Measurements from ENCODE around the gene PDE7B. TPM values are rescaled to one million over a fixed set of nuclear protein-coding genes. Genes with fewer than 3 reads are reported as not detected.

Gene PDE7B
- total RNA-seq, result under 1 TPM in 2 of 3 donors, not detected in 1; 0.14 to 0.18 TPM
- total RNA-seq (2013), result 2.6 TPM

- Mint-ChIP-seq H3K4me3 (peak within 1 kb of the TSS; percentile 77), H3K36me3 (no peaks in the 10 kb centered on the region), H3K4me1 (peaks cover 12 to 13% of the 10 kb centered on the region in 2 donors), H3K27ac (peak within 1 kb of the TSS in 1 of 2 donors; percentile 60), H3K9me3 (no peaks in the 10 kb centered on the region), H3K27me3 (ENCODE audit: low read depth in 2 of 2) (no peaks in the 10 kb centered on the region)
- H3K36me3 ChIP-seq (ENCODE audit: control insufficient read depth, insufficient read depth, low read length), result no peaks in the 10 kb centered on the region
- no peaks in the 10 kb centered on the region for H3K9me3 ChIP-seq (ENCODE audit: control insufficient read depth, insufficient read depth, low read length)
- H3K4me1 ChIP-seq (ENCODE audit: control insufficient read depth, insufficient read depth, low read length), result peaks cover 7% of the 10 kb centered on the region
- no peak for TF ChIP-seq CTCF (IDR thresholded peaks at IDR 0.05)
- DNase-seq (peak; percentile 29 to 61), ATAC-seq (peak; percentile 77 to 93 (median 90))
- 11% methylated on average over 10 of the region's 12 CpGs for WGBS (ENCODE audit: insufficient coverage)
- intact Hi-C loops (cut with micrococcal nuclease), result no loop called here
- peak within 1 kb of the TSS; percentile 33 for H3K4me3 ChIP-seq (ENCODE audit: low read length)
- H3K27ac ChIP-seq (ENCODE audit: low read length), result peak within 1 kb of the TSS; percentile 58
- no peaks in the 10 kb centered on the region for H3K27me3 ChIP-seq (ENCODE audit: control insufficient read depth, insufficient read depth, low read length)
Observed at GRCh38 chr6:135851442-135852271, at the start of gene PDE7B. Gene PDE7B (plus strand): TSS chr6:135851701.

GRCh38 chr6:135801755-135802465 is 49.6 kb upstream of the PDE7B start:
- no peak overlapping the region for H3K4me3 Mint-ChIP-seq
- TF ChIP-seq CTCF (IDR thresholded peaks at IDR 0.05), result no peak
- ATAC-seq (no peak), DNase-seq (no peak)
- H3K36me3 ChIP-seq (ENCODE audit: control insufficient read depth, insufficient read depth, low read length), result no peaks in the 10 kb centered on the region
- no peaks in the 10 kb centered on the region for H3K4me1 ChIP-seq (ENCODE audit: control insufficient read depth, insufficient read depth, low read length)
- no peaks in the 10 kb centered on the region for H3K9me3 Mint-ChIP-seq
- WGBS (ENCODE audit: insufficient coverage), result 91% methylated on average over 2 of the region's 2 CpGs
- H3K27ac ChIP-seq (ENCODE audit: low read length), result no peak overlapping the region
- H3K4me1 Mint-ChIP-seq, result peaks cover 0 to 6% of the 10 kb centered on the region in 2 donors
- intact Hi-C loops (cut with micrococcal nuclease), result no loop called here
- no peaks in the 10 kb centered on the region for H3K36me3 Mint-ChIP-seq
- no peak overlapping the region for H3K4me3 ChIP-seq (ENCODE audit: low read length)
- no peaks in the 10 kb centered on the region for H3K27me3 ChIP-seq (ENCODE audit: control insufficient read depth, insufficient read depth, low read length)
- H3K9me3 ChIP-seq (ENCODE audit: control insufficient read depth, insufficient read depth, low read length), result no peaks in the 10 kb centered on the region
- no peak overlapping the region for H3K27ac Mint-ChIP-seq
- H3K27me3 Mint-ChIP-seq (ENCODE audit: low read depth in 2 of 2), result no peaks in the 10 kb centered on the region

GRCh38 chr6:135810486-135810885 is 41.0 kb upstream of the PDE7B start:
- Histone ChIP-seq H3K9me3 (ENCODE audit: control insufficient read depth, insufficient read depth, low read length) (no peaks in the 10 kb centered on the region), H3K36me3 (ENCODE audit: control insufficient read depth, insufficient read depth, low read length) (no peaks in the 10 kb centered on the region), H3K27me3 (ENCODE audit: control insufficient read depth, insufficient read depth, low read length) (no peaks in the 10 kb centered on the region), H3K27ac (ENCODE audit: low read length) (no peak overlapping the region), H3K4me1 (ENCODE audit: control insufficient read depth, insufficient read depth, low read length) (no peaks in the 10 kb centered on the region), H3K4me3 (ENCODE audit: low read length) (no peak overlapping the region)
- no peak overlapping the region for H3K4me3 Mint-ChIP-seq
- DNase-seq (no peak), ATAC-seq (no peak)
- H3K27me3 Mint-ChIP-seq (ENCODE audit: low read depth in 2 of 2), result peaks cover 0 to 4% of the 10 kb centered on the region in 2 donors
- TF ChIP-seq CTCF (IDR thresholded peaks at IDR 0.05), result no peak
- WGBS (ENCODE audit: insufficient coverage), result 70% methylated on average over 4 of the region's 5 CpGs
- no peak overlapping the region for H3K27ac Mint-ChIP-seq
- intact Hi-C loops (cut with micrococcal nuclease), result no loop called here
- H3K9me3 Mint-ChIP-seq, result no peaks in the 10 kb centered on the region
- no peaks in the 10 kb centered on the region for H3K4me1 Mint-ChIP-seq
- H3K36me3 Mint-ChIP-seq, result no peaks in the 10 kb centered on the region

Measured in natural killer cell (primary cell).